GM23338 (cell line): ENCODE measurements around the gene UGT2A3. TPM values are rescaled to one million over a fixed set of nuclear protein-coding genes. Genes with fewer than 3 reads are reported as not detected.

ENCODE experiments used
- ATAC-seq: fragments of 200-7000 bp; cut with Tn5 transposase; 3 replicates; pipeline ENCODE4 v1.9.1; 2020
- DNase-seq: peaks from one replicate; pipeline ENCODE4 v3.0.0-alpha.2; 2015; ENCODE audit warnings: low spot score
- H2AFZ ChIP-seq: fragments of 200-600 bp; sonication (generic); 2 replicates; pipeline ENCODE4 v1.8.0; 2016; ENCODE audit warnings: antibody characterized with exemption, mild to moderate bottlenecking, moderate library complexity
- H3F3A ChIP-seq: fragments of 200-600 bp; sonication (generic); replicated peaks from 2 replicates; pipeline ENCODE4 v1.8.0; 2017; ENCODE audit warnings: antibody characterized with exemption, mixed run types, low read depth
- H3K27ac ChIP-seq: fragments of 200-600 bp; sonication (generic); 2 replicates; pipeline ENCODE4 v1.6.1; 2016; ENCODE audit warnings: low read depth
- H3K27me3 ChIP-seq: fragments of 200-600 bp; sonication (generic); 2 replicates; pipeline ENCODE4 v1.8.0; 2016; ENCODE audit warnings: mild to moderate bottlenecking, mixed run types, moderate library complexity; ENCODE audit not compliant: insufficient read depth
- H3K36me3 ChIP-seq: fragments of 200-600 bp; sonication (generic); 2 replicates; pipeline ENCODE4 v1.8.0; 2016; ENCODE audit warnings: mild to moderate bottlenecking; ENCODE audit not compliant: insufficient read depth
- H3K4me1 ChIP-seq: fragments of 200-600 bp; sonication (generic); 2 replicates; pipeline ENCODE4 v1.8.0; 2016; ENCODE audit warnings: mild to moderate bottlenecking, moderate library complexity; ENCODE audit not compliant: insufficient read depth
- H3K4me2 ChIP-seq: fragments of 200-600 bp; sonication (generic); 2 replicates; pipeline ENCODE4 v1.7.1; 2017; ENCODE audit warnings: mixed run types
- H3K4me3 ChIP-seq: fragments of 200-600 bp; sonication (generic); 2 replicates; pipeline ENCODE4 v1.6.1; 2016; ENCODE audit warnings: mixed run types
- H3K79me2 ChIP-seq: fragments of 200-600 bp; sonication (generic); replicated peaks from 2 replicates; pipeline ENCODE4 v1.8.0; 2017; ENCODE audit warnings: mild to moderate bottlenecking; ENCODE audit not compliant: insufficient read depth
- H3K9me2 ChIP-seq: fragments of 200-600 bp; sonication (generic); 2 replicates; pipeline ENCODE4 v1.8.0; 2017; ENCODE audit not compliant: insufficient read depth
- H4K20me1 ChIP-seq: fragments of 200-600 bp; sonication (generic); replicated peaks from 2 replicates; pipeline ENCODE4 v1.8.0; 2017; ENCODE audit warnings: mild to moderate bottlenecking; ENCODE audit not compliant: insufficient read depth
- H3K27ac Mint-ChIP-seq: 2 replicates; pipeline ENCODE4 v1.8.0; 2020; ENCODE audit warnings: inconsistent platforms, mild to moderate bottlenecking, moderate library complexity, mixed read lengths
- H3K27me3 Mint-ChIP-seq: 3 replicates; pipeline ENCODE4 v1.8.0; 2022; ENCODE audit warnings: low read depth, mild to moderate bottlenecking, moderate library complexity, mixed read lengths, inconsistent platforms; ENCODE audit not compliant: insufficient read depth, poor library complexity
- H3K36me3 Mint-ChIP-seq: 3 replicates; pipeline ENCODE4 v1.8.0; 2021; ENCODE audit warnings: low read depth, mild to moderate bottlenecking, inconsistent platforms, moderate library complexity, mixed read lengths
- H3K4me1 Mint-ChIP-seq: 3 replicates; pipeline ENCODE4 v1.8.0; 2020; ENCODE audit warnings: mild to moderate bottlenecking, inconsistent platforms, mixed read lengths
- H3K4me3 Mint-ChIP-seq: 3 replicates; pipeline ENCODE4 v1.8.0; 2021; ENCODE audit warnings: moderate library complexity, mild to moderate bottlenecking, inconsistent platforms, mixed read lengths
- H3K9me3 Mint-ChIP-seq: 3 replicates; pipeline ENCODE4 v1.8.0; 2020; ENCODE audit warnings: moderate library complexity, mild to moderate bottlenecking, inconsistent platforms, mixed read lengths
- CREB1 ChIP-seq: fragments of 250-450 bp; sonication (Bioruptor Pico); IDR thresholded peaks from 2 replicates; pipeline ENCODE4 v1.5.0; 2020; ENCODE audit warnings: low read depth, mild to moderate bottlenecking, moderate library complexity
- CTCF ChIP-seq, 2 experiments: fragments of 200-600 bp in 1 of 2; sonication (generic) in 1 of 2; conservative IDR thresholded peaks; 2 replicates each; pipeline versions ENCODE4 v1.5.1 to v1.6.1; 2016 to 2017; ENCODE audit warnings: antibody characterized with exemption in 2 of 2, low read depth in 2 of 2, mild to moderate bottlenecking in 2 of 2, moderate library complexity in 1 of 2
- ETS1 ChIP-seq: IDR thresholded peaks from 2 replicates; pipeline ENCODE4 v1.6.1; 2016; ENCODE audit warnings: antibody characterized with exemption
- EZH2 ChIP-seq: fragments of 200-600 bp; sonication (generic); IDR thresholded peaks from one replicate; pipeline ENCODE4 v1.8.0; 2017; ENCODE audit warnings: antibody characterized with exemption, mild to moderate bottlenecking, low read depth; ENCODE audit not compliant: unreplicated experiment
- EZH2phosphoT487 ChIP-seq: fragments of 200-600 bp; sonication (generic); IDR thresholded peaks from one replicate; pipeline ENCODE4 v1.8.1; 2018; ENCODE audit warnings: antibody characterized with exemption; ENCODE audit not compliant: unreplicated experiment
- JUNB ChIP-seq: IDR thresholded peaks from one replicate; pipeline ENCODE4 v1.6.1; 2016; ENCODE audit warnings: antibody characterized with exemption; ENCODE audit not compliant: unreplicated experiment
- NANOG ChIP-seq: IDR thresholded peaks from 2 replicates; pipeline ENCODE4 v1.6.1; 2016; ENCODE audit warnings: antibody characterized with exemption, borderline replicate concordance
- POLR2AphosphoS5 ChIP-seq: IDR thresholded peaks from 2 replicates; pipeline ENCODE4 v1.6.1; 2016; ENCODE audit warnings: antibody characterized with exemption, low read depth
- REST ChIP-seq: IDR thresholded peaks from one replicate; pipeline ENCODE4 v1.6.1; 2018; ENCODE audit warnings: antibody characterized with exemption; ENCODE audit not compliant: unreplicated experiment
- STAT1 ChIP-seq: IDR thresholded peaks from one replicate; pipeline ENCODE4 v1.6.1; 2016; ENCODE audit warnings: antibody characterized with exemption; ENCODE audit not compliant: unreplicated experiment
- ZNF114 ChIP-seq: fragments of 250-450 bp; sonication (Bioruptor Pico); IDR thresholded peaks from 2 replicates; pipeline ENCODE4 v1.5.0; 2020; ENCODE audit warnings: mild to moderate bottlenecking, moderate library complexity
- ZNF331 ChIP-seq: fragments of 250-450 bp; sonication (Bioruptor Pico); IDR thresholded peaks from 2 replicates; pipeline ENCODE4 v1.5.0; 2020; ENCODE audit warnings: low read depth, mild to moderate bottlenecking, moderate library complexity
- ZNF462 ChIP-seq: fragments of 250-450 bp; sonication (Bioruptor Pico); IDR thresholded peaks from 2 replicates; pipeline ENCODE4 v1.5.0; 2020; ENCODE audit warnings: mild to moderate bottlenecking, moderate library complexity
- polyA plus RNA-seq: library from polyadenylated mRNA; unstranded; fragments of >200 nt; fragmentation: Nextera tagmentation; extraction: Ambion mirVana; gene quantifications from 2 replicates; pipeline ENCODE4 v1.2.1, GENCODE V29; 2016
- total RNA-seq: library from RNA; depleted of rRNA; stranded (reverse); fragments of >200 nt; shearing (Covaris generic); gene quantifications from 2 replicates; pipeline ENCODE4 v1.2.3, GENCODE V29; 2014

UGT2A3 gene
- total and polyA plus RNA-seq, 2 experiments from 2014 or later, result not detected

- Histone ChIP-seq H3K27ac (no peak overlapping the region), H4K20me1 (no peaks in the 10 kb centered on the region), H3F3A (no peaks in the 10 kb centered on the region), H3K4me1 (no peaks in the 10 kb centered on the region), H3K4me3 (no peak overlapping the region), H3K4me2 (no peak overlapping the region), H3K36me3 (no peaks in the 10 kb centered on the region), H3K79me2 (no peaks in the 10 kb centered on the region), H3K9me2 (0 out of 2 replicates have a peak, but pooled peaks cover 4% of the 10 kb centered on the region), H3K27me3 (no peaks in the 10 kb centered on the region), H2AFZ (no peak overlapping the region)
- no peaks in the 10 kb centered on the region for H3K27me3 Mint-ChIP-seq
- peaks cover 22% of the 10 kb centered on the region for H3K36me3 Mint-ChIP-seq
- no peak for DNase-seq
- no peak overlapping the region for H3K4me3 Mint-ChIP-seq
- no peaks in the 10 kb centered on the region; the same call in 2 of the 3 replicates for H3K4me1 Mint-ChIP-seq
- ATAC-seq, result no peak
- H3K27ac Mint-ChIP-seq, result no peak overlapping the region
- TF ChIP-seq REST (no peak), EZH2 (no peak), EZH2phosphoT487 (no peak), ZNF114 (no peak), STAT1 (no peak), ZNF462 (CRISPR knock-in tag) (no peak), CREB1 (CRISPR knock-in tag) (no peak), ZNF331 (CRISPR knock-in tag) (no peak), POLR2AphosphoS5 (no peak), CTCF (conservative IDR thresholded peaks at IDR 0.05; ENCODE audit: low read depth in 2 of 2) (no peak), JUNB (no peak), NANOG (no peak), ETS1 (no peak)
- peaks cover 20% of the 10 kb centered on the region for H3K9me3 Mint-ChIP-seq
These were observed 33.8 kb upstream of the UGT2A3 start for GRCh38 chr4:68985442-68985841.
